GM21528 (cell line): ENCODE measurements around the gene P4HB.
"Not testable (repeated sequence)": the region's sequence is repeated elsewhere in the genome, so short reads cannot be mapped to it uniquely, and the experiment has no call there.

ENCODE experiments used
- ATAC-seq: cut with Tn5 transposase; IDR thresholded peaks from one replicate; pipeline ENCODE4 v1.9.1; 2021; ENCODE audit warnings: mild to moderate bottlenecking, moderate library complexity; ENCODE audit not compliant: unreplicated experiment, low FRiP score

Gene P4HB

DNA sequence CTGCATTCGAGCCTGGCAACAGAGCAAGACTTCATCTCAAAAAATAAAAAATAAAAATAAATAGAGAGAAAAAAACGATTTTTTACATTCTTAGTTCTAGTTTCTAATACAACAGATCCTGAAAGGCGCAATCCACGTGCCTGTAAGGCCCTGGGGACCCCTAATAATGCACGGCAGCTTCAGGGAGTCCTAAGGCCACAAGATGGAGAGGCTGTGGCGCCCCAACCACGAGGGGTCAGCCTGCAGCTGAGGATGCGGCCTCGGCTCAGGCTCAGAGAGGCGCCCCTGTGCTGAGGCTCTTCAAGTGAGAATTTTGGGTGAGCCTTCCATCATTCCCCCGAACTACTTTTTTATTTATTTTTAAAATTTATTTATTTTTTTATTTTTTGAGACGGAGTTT, 10.9 kb downstream of the P4HB start:
- no peak for ATAC-seq

DNA sequence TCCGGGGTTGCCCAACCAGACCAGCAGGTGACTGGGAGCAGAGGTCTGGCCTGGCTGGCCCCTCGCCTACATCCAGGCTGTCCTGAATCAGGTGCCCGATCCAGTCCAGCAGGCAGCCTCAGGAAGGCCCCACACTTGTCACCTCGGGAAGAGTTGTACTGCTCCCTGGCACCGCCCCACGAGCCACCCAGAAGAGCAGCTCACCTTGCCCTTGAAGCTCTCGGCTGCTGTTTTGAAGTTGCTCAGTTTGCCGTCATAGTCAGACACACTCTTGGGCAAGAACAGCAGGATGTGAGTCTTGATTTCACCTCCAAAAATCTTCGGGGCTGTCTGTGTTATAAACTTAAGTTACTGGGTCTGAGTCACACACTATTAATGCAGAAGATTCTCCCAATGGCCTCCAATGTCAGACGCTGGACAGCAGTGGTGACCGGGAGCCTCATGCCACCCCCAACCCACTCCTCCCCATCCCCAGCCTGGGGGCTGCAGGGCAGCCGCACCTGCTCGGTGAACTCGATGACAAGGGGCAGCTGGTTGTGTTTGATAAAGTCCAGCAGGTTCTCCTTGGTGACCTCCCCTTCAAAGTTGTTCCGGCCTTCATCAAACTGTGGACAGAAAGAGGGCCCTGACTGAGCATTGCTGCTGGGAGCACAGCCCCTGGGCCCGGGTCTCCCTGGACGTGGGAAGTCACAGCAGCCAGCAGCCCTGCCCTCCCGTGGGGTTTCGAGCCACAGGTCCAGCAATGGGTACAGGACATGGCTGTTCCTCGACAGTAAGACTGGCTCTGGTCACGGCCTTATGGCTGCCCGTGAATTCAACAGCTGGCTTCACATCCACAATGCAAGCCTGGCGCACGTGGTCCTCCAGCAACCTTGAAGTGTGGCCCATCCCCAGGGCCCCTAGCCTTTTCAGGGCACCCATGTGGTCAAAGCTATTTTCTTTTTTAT, 13.3 kb downstream of the P4HB start:
- ATAC-seq = no peak

- ATAC-seq = no peak
Observed at GRCh38 chr17:81845881-81846742, 14.2 kb downstream of the P4HB start.

GRCh38 chr17:81845361-81845760, 15.0 kb downstream of the P4HB start:
- ATAC-seq = no peak

DNA sequence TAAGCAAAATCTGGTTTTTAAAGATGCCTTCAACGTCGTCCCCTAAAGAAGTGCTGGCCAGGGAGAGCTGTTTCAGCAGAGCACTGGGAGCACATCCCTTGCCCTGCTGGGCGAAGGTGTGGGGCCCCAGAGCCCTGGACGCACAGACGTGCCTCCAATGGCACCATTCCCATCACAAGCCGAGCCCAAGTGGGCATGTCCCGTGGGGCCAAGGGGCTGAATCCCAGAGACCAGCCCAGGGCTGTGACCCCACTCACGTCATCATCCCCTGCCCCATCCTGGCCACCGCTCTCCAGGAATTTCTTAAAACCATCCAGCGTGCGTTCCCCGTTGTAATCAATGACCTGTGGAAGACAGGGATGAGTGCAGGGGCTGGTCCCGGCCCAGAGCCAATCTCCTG, 15.4 kb downstream of the P4HB start:
- ATAC-seq = no peak

- ATAC-seq = no peak
Observed at GRCh38 chr17:81844327-81844851, 15.9 kb downstream of the P4HB start.

DNA sequence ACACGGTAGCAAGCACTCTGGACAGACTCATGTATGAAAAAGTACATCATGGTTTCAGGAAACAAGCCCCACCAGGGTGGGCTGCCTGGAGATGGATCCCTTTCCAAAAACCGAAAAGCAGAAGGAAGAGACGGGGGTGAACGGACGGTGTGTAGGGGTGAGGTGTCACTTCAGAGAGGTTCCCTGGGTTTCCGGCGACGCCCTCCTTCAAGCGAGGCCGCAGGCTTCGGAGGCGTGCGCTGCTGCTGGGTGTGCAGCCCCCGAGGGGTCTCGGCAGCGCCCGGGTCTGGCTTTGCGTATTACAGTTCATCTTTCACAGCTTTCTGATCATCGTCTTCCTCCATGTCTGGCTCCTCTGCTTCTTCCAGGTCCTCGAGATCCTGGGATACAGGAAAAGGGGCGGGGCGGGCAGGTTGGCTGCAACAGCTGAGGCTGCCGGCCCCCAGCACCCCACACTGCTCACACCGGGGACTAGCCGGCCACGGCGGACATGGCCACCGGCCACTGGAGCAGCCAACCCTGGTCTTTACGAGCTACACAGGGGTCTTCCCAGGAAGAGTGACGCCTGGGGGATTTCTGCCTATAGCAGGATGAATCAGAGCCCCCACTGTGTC, 16.5 kb downstream of the P4HB start:
- ATAC-seq = no peak

DNA sequence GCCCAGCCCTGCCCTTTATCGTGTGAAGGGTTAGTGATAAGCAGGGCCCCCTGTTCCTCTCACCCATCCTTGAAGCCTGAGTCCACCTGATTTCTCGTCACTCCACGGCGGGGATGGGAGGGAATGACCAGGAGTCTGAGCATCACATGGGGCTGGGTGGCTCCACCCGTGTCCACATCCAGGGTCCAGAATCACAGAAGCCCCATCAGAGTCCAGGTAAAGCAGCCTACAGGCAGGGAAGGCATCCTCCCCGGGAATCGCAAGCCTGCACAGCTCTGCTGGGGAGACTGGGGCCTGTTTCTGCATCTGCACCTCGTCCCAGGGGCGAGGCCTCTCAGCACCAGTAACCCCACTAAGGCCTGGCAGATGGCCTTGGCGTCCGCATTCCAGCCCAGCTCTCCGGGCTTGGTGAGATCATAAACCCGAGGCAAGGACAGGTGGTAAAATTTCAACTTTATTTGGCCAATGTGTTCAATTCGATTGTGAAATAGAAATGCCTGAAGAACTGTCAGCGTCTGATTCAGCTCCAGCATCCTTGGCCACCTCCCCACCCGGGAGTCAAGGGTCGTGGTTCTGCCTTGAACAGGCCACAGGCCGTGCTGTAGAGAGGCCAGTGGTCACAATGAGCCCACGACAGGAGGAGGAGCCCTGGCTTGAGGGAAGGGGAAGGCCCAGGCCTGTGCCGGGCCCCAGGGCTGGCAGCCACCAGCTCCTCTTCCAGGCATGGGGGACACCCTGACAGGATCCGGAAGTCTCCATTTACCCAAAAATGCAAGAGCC, 17.4 kb downstream of the P4HB start:
- no peak for ATAC-seq

DNA sequence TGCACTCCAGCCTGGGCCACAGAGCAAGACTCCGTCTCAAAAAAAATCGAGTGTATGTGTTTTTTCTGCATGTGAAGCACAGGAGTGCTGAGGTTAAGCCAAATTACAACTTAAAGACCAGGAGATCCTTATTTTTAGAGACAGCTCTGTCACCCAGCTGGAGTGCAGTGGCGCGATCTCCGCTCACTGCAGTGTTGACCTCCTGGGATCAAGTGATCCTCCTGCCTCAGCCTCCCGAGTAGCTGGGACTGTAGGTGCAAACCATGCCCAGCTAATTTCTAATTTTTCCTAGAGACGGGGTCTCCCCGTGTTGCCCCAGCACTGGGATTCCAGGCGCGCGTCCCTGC, 18.0 kb downstream of the P4HB start:
- no peak for ATAC-seq

DNA sequence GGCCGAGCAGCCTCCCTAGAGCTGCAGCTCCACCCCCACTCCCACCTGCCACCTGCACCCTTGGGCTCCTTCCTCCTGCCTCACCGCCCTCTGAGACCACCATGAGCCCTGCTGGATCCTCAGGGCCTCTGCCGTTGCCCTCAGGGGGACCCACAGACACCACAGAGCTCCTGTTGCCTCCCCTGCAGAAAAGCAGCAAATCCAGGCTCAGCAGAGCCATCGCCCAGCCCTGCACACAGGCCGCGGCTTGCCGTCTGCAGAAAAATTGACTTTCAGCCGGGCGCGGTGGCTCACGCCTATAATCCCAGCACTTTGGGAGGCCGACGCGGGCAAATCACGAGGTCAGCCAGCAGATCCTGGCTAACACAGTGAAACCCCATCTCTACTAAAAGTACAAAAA, 18.5 kb downstream of the P4HB start:
- ATAC-seq = no peak

DNA sequence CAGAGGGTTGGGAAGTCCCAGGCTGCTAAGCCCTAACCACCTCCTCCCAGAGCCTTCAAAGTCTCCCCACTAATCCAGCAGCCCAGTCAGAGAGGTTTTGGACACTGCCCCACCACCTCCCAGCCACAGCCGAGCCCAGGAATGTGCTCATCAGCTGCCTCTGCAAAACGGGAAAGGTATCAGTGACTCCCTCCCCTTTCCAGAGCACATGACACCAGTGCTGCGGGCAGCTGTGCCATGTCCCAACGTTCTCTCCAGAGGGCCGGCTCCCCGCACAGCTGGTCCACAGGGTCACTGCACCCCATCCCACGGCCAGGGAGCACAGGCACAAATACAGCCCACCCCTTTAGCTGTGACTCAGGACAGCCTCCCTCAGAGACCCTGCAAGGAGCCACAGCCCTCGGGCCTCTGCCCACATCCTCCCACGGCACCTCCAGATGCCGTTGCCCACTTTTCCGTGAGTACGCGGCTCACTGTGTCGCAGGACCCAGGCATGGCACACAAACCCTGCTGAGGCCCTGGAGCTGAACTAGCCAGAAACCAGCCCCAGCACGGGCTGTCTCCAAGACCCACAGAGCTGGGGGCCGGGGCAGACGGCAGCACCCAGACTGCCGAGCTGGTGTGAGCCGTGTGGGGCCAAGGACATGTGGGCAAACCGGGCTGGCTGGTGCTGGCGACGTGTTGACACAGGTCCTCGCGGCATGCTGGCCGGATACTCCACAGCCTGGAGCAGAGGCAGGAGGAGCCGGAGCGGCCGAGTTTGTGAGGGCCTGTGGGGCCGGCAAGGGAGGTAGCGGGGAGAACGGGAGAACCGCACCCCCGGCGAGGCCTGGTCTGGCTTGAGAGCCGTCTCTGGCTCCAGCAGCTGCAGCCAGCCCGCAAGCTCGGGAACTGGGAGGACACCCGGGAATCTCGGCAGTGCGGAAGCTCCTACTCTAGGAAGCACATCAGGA, 19.2 kb downstream of the P4HB start:
- ATAC-seq = no peak

DNA sequence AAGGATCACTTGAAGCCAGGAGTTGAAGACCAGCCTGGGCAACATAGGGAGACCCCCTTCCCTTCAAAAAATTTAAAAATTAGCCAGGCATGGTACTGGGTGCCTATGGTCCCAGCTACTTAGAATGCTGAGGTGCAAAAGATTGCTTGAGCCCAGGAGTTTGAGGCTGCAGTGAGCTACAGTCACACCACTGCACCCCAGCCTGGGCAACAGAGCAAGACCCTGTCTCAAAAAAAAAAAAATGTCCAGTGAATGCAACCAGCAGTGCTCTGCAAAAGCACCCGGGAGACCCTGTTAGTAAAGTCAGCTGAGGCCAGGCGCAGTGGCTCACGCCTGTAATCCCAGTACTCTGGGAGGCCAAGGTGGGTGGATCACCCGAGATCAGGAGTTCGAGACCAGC, 20.3 kb downstream of the P4HB start:
- ATAC-seq = not testable (repeated sequence)

- no peak for ATAC-seq
Observed at GRCh38 chr17:81839301-81839700, 21.0 kb downstream of the P4HB start.

DNA sequence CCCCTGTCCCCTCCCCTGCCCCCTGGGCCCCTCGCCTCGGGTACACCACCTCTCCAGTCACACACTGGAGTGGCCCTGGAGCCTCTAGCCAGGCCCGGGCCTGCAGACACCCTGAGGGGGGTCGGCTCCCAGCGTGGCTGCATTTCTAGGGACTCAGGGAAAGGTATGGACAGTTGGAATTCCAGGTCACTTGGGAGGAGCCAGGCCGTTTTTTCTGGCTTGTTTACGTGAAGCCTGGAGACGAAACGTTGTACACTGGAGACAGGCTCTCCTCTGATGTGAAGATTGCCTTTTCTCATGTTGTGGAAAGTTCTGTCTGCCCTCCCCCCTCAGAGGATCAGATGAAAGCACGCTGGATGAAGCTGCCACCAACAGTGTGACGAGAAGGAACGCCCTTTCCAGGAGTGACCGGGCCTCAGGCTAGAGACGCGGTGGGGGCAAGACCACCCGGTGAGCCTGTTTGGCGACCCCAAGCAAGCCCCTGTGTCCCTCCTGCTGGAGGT, 21.5 kb downstream of the P4HB start:
- ATAC-seq = no peak

- no peak for ATAC-seq
Observed at GRCh38 chr17:81837641-81838040, 22.7 kb downstream of the P4HB start.

DNA sequence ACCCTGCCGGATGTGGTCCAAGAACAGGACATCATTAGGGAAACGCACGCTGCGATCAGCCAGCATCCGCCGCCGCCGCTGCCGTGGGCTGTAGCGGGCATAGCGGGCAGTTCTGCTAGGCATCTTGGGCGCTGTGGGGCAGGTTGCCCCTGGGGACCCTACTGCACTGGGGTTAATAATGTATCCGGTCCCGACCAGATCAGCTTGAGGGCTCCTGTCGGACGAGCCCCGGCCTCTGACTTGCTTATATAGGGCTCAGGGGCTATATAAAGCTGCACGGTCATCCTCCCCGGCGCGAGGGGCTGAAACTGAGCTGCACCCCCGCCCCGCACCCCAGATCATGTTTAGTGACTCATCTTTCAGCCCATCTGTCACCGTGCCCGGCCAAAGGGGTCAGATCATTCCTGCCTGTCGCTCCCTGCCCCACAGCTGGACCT, 25.5 kb downstream of the P4HB start, which contains the start of gene PPP1R27:
Gene PPP1R27, minus strand, starts transcription at position 220 of the 437 bp plus-strand sequence. Its CDS starts 97 bp downstream, at position 123.
- ATAC-seq = no peak

- ATAC-seq = no peak
Observed at GRCh38 chr17:81833921-81834830, 26.2 kb downstream of the P4HB start.
